K562 (cell line): ENCODE data around the gene POU4F3. TPM values are rescaled to one million over a fixed set of nuclear protein-coding genes. Genes with fewer than 3 reads are reported as not detected.

Experiments
- ATAC-seq: fragments of 200-7000 bp; cut with Tn5 transposase; 3 replicates; pipeline ENCODE4 v1.9.1; 2020; ENCODE audit warnings: moderate library complexity
- BruUV-seq: library from RNA; stranded (reverse); fragments of 400-500 nt; replicated peaks from 2 replicates; lab custom pipeline; 2021; lab: Mats Ljungman, UMichigan
- CTCF ChIA-PET: fragments of 300-600 bp; formaldehyde crosslinking; extraction: SDS; loops from one replicate; lab custom pipeline; 2021; ENCODE audit warnings: low intra/inter-chr PET ratio; lab: Yijun Ruan, JAX
- POLR2A ChIA-PET: fragments of 300-600, 350-650 bp; sonication (Branson Sonifier 250); formaldehyde crosslinking; extraction: SDS; loops from one replicate; lab custom pipeline; 2021; ENCODE audit warnings: antibody characterized with exemption, inconsistent platforms; lab: Yijun Ruan, JAX
- DNase-seq, 4 experiments: peaks; one replicate each; pipeline versions ENCODE4 v3.0.0 to v3.0.0-alpha.2; 2011 to 2018; ENCODE audit warnings: low spot score in 3 of 4, mixed read lengths in 3 of 4; ENCODE audit errors: extremely low read depth in 1 of 4
- FAIRE-seq: peaks from 2 replicates; lab custom pipeline; 2011; peaks lifted over from hg19 to GRCh38; lab: Jason Lieb, UNC
- H2AFZ ChIP-seq: 2 replicates; pipeline ENCODE4 v1.6.0; 2011; ENCODE audit warnings: low read depth, low read length, control low read depth, inconsistent platforms
- H3K27ac ChIP-seq: fragments of 200-600 bp; 3 replicates; pipeline ENCODE4 v1.8.0; 2011; ENCODE audit warnings: low read depth, mild to moderate bottlenecking, control low read depth, inconsistent platforms, low read length, moderate library complexity, mixed read lengths; ENCODE audit errors: extremely low read depth
- H3K27me3 ChIP-seq, 2 experiments: fragments of 300-600 bp in 1 of 2; 2 replicates in 1 of 2; 3 replicates in 1 of 2; pipeline versions ENCODE4 v1.6.0 to v1.8.0; 2011; ENCODE audit warnings: inconsistent platforms in 2 of 2, low read length in 2 of 2, mild to moderate bottlenecking in 1 of 2, mixed read lengths in 1 of 2, moderate library complexity in 1 of 2; ENCODE audit not compliant: control insufficient read depth in 2 of 2, insufficient read depth in 2 of 2
- H3K36me3 ChIP-seq: fragments of 300-600 bp; 3 replicates; pipeline ENCODE4 v1.8.0; 2011; ENCODE audit warnings: mild to moderate bottlenecking, low read length, inconsistent platforms; ENCODE audit not compliant: control insufficient read depth, insufficient read depth
- H3K4me1 ChIP-seq, 2 experiments: fragments of 200-600 bp in 1 of 2; replicated peaks in 1 of 2; 2 replicates in 1 of 2; 3 replicates in 1 of 2; pipeline versions ENCODE4 v1.5.1 to v1.8.0; 2011; ENCODE audit warnings: inconsistent platforms in 2 of 2, low read length in 2 of 2, mild to moderate bottlenecking in 1 of 2, mixed read lengths in 1 of 2, moderate library complexity in 1 of 2; ENCODE audit not compliant: control insufficient read depth in 2 of 2, insufficient read depth in 2 of 2
- H3K4me2 ChIP-seq: 2 replicates; pipeline ENCODE4 v1.6.1; 2011; ENCODE audit warnings: low read length, control low read depth, inconsistent platforms, mixed read lengths; ENCODE audit not compliant: insufficient read depth
- H3K4me3 ChIP-seq: fragments of 200-600 bp; sonication (generic), shearing (Covaris generic); 2 replicates; pipeline ENCODE4 v1.5.1; 2016; ENCODE audit warnings: control low read depth, inconsistent platforms
- H3K79me2 ChIP-seq: fragments of 200-600 bp; 3 replicates; pipeline ENCODE4 v1.8.0; 2011; ENCODE audit warnings: low read length, inconsistent platforms; ENCODE audit not compliant: control insufficient read depth, insufficient read depth
- H3K9ac ChIP-seq, 2 experiments: 2 replicates each; pipeline versions ENCODE4 v1.6.0 to v1.6.1; 2011; ENCODE audit warnings: low read depth in 2 of 2, low read length in 2 of 2, control low read depth in 1 of 2, inconsistent platforms in 1 of 2, mild to moderate bottlenecking in 1 of 2, mixed read lengths in 1 of 2; ENCODE audit not compliant: insufficient read depth in 1 of 2
- H3K9me1 ChIP-seq: one replicate; pipeline ENCODE4 v1.6.0; 2011; ENCODE audit warnings: inconsistent platforms, mild to moderate bottlenecking, low read length, moderate library complexity; ENCODE audit not compliant: control insufficient read depth, insufficient read depth
- H3K9me3 ChIP-seq: replicated peaks from 2 replicates; pipeline ENCODE4 v1.5.1; 2011; ENCODE audit warnings: low read depth, low read length, inconsistent platforms; ENCODE audit not compliant: control insufficient read depth, insufficient read depth
- H4K20me1 ChIP-seq: replicated peaks from 2 replicates; pipeline ENCODE4 v1.6.1; 2011; ENCODE audit warnings: low read length, inconsistent platforms, mixed read lengths; ENCODE audit not compliant: control insufficient read depth, insufficient read depth
- ARNT ChIP-seq, 2 experiments: fragments of 450-650 bp; IDR thresholded peaks; 2 replicates each; pipeline ENCODE4 v1.6.1; 2016; ENCODE audit warnings: mild to moderate bottlenecking in 1 of 2
- BRCA1 ChIP-seq, 2 experiments: fragments of 450-650 bp in 1 of 2; sonication (generic) in 1 of 2; formaldehyde crosslinking in 1 of 2; IDR thresholded peaks; 2 replicates each; pipeline versions ENCODE4 v1.5.0 to v1.6.1; 2017 to 2020; ENCODE audit warnings: mild to moderate bottlenecking in 1 of 2, missing genetic modification reagents in 1 of 2
- FUS ChIP-seq: fragments of 200-400 bp; formaldehyde crosslinking; optimal IDR thresholded peaks from 2 replicates; pipeline ENCODE3; 2017; ENCODE audit warnings: low read depth, low read length
- NR2C1 ChIP-seq, 2 experiments: fragments of 450-650 bp; IDR thresholded peaks; 2 replicates each; pipeline ENCODE4 v1.6.1; 2017; ENCODE audit warnings: mild to moderate bottlenecking in 2 of 2, antibody characterized with exemption in 1 of 2, inconsistent platforms in 1 of 2, missing compliant biosample characterization in 1 of 2, missing genetic modification characterization in 1 of 2
- SNRNP70 ChIP-seq: fragments of 200-400 bp; formaldehyde crosslinking; optimal IDR thresholded peaks from 2 replicates; pipeline ENCODE3; 2017; ENCODE audit warnings: low read depth, low read length
- SOX6 ChIP-seq: fragments of 450-650 bp; IDR thresholded peaks from 2 replicates; pipeline ENCODE4 v1.6.1; 2014; ENCODE audit warnings: mild to moderate bottlenecking
- ZNF23 ChIP-seq: fragments of 250-450 bp; sonication (Bioruptor Pico); IDR thresholded peaks from 2 replicates; pipeline ENCODE4 v1.4.0; 2020; ENCODE audit warnings: mild to moderate bottlenecking
- WGBS: fragments of 100-300 bp; shearing (Covaris generic); methylation state at CpG from one replicate; pipeline ENCODE4 v1.1.6; 2016; ENCODE audit warnings: low coverage, mixed read lengths; ENCODE audit not compliant: insufficient coverage; ENCODE audit errors: missing lambda C conversion rate; 5-methylcytosine and 5-hydroxymethylcytosine counted together
- in situ Hi-C: fragments of 300-500 bp; cut with MboI; formaldehyde crosslinking; loops from 4 replicates; pipeline ENCODE4 v1.15.0; 2018; ENCODE audit warnings: inconsistent platforms, mixed read lengths
- intact Hi-C: fragments of 100-400 bp; cut with micrococcal nuclease; formaldehyde crosslinking; loops from 2 replicates; pipeline ENCODE4 v1.14.2; 2022
- polyA plus RNA-seq, 8 experiments: library from polyadenylated mRNA; depleted of rRNA in 4 of 8; stranded (reverse) in 5 of 8; unstranded in 3 of 8; fragments of >200 nt; fragmentation: Nextera tagmentation in 2 of 8; fragmentation: Illumina TruSeq in 1 of 8; extraction: Ambion mirVana in 2 of 8; extraction: Trizol in 1 of 8; gene quantifications; 2 replicates each; pipeline versions ENCODE4 v1.2.1 to v1.2.3, GENCODE V29; 2011 to 2014; ENCODE audit warnings: inconsistent platforms in 1 of 8, missing spikeins in 1 of 8
- total RNA-seq, 7 experiments: library from RNA; depleted of rRNA in 6 of 7; stranded (reverse); fragments of >200 nt in 6 of 7; fragmentation: Illumina TruSeq in 2 of 7; extraction: Trizol in 2 of 7; gene quantifications; 2 replicates each; pipeline versions ENCODE4 v1.2.1 to v1.2.3, GENCODE V29; 2011 to 2021; ENCODE audit warnings: low replicate concordance in 1 of 7
- TF ChIP-seq, protein P1 (sequence below): sonication (generic); formaldehyde crosslinking; IDR thresholded peaks from 2 replicates; pipeline ENCODE4 v1.8.0; 2023; ENCODE audit warnings: missing genetic modification reagents, mild to moderate bottlenecking, borderline replicate concordance

Gene POU4F3
- total and polyA plus RNA-seq, 9 of the 15 experiments (the other 6 are each of a cell fraction or from before 2014, with no cell fraction given): 0.04 to 0.13 (median 0.07) TPM; not detected in 6

DNA sequence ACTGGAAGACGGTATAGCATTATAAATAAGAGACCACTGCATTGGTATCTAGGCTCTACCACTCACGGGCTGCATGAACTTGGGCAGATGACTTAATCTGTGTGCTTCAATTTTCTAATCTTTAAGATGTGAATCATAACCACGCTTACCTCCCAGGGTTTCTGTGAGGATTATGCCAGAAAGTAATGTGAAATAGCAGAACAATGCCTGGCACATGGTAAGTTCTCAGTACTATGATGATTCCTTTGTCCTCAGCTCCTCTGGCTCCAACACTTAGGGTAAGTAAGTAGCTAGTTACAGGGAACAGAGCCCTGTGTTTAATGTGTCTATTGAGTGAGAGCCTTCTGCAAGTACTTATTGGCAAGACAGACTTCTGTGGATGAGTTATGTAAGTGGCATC is 31.1 kb downstream of the POU4F3 start:
- no peaks in the 10 kb centered on the region for H4K20me1 ChIP-seq
- intact Hi-C loops (no loop called here), in situ Hi-C loops (no loop called here)
- DNase-seq (no peak), FAIRE-seq (no peak), ATAC-seq (no peak)
- H3K4me3 ChIP-seq: no peak overlapping the region
- H3K9me3 ChIP-seq: no peaks in the 10 kb centered on the region
- peaks cover 10 to 14% of the 10 kb centered on the region in 2 experiments for H3K27me3 ChIP-seq
- no peaks in the 10 kb centered on the region for H3K79me2 ChIP-seq
- no peak overlapping the region for H2AFZ ChIP-seq
- 0% methylated on average over 3 of the region's 3 CpGs for WGBS
- H3K4me1 ChIP-seq: no peaks in the 10 kb centered on the region
- no peak overlapping the region for H3K27ac ChIP-seq
- no TSS peak for BruUV-seq
- no peak overlapping the region for H3K9ac ChIP-seq
- CTCF ChIA-PET: no interaction called here
- no peaks in the 10 kb centered on the region for H3K36me3 ChIP-seq
- POLR2A ChIA-PET: interaction anchor here (0.9 kb wide), 1 partner anchor 18 kb away, joined by 3 read pairs; no protein-coding TSS in a partner anchor
- no peaks in the 10 kb centered on the region for H3K9me1 ChIP-seq
- H3K4me2 ChIP-seq: no peak overlapping the region
- TF ChIP-seq BRCA1 (IDR thresholded peaks at IDR 0.05) (no peak), BRCA1 (CRISPR knock-in tag; IDR thresholded peaks at IDR 0.05) (no peak), ZNF23 (CRISPR knock-in tag) (no peak), SNRNP70 (no peak), FUS (no peak), ARNT (IDR thresholded peaks at IDR 0.05) (no peak), NR2C1 (IDR thresholded peaks at IDR 0.05) (no peak), NR2C1 (tag; IDR thresholded peaks at IDR 0.05) (no peak), SOX6 (no peak)
- TF ChIP-seq, protein P1, sequence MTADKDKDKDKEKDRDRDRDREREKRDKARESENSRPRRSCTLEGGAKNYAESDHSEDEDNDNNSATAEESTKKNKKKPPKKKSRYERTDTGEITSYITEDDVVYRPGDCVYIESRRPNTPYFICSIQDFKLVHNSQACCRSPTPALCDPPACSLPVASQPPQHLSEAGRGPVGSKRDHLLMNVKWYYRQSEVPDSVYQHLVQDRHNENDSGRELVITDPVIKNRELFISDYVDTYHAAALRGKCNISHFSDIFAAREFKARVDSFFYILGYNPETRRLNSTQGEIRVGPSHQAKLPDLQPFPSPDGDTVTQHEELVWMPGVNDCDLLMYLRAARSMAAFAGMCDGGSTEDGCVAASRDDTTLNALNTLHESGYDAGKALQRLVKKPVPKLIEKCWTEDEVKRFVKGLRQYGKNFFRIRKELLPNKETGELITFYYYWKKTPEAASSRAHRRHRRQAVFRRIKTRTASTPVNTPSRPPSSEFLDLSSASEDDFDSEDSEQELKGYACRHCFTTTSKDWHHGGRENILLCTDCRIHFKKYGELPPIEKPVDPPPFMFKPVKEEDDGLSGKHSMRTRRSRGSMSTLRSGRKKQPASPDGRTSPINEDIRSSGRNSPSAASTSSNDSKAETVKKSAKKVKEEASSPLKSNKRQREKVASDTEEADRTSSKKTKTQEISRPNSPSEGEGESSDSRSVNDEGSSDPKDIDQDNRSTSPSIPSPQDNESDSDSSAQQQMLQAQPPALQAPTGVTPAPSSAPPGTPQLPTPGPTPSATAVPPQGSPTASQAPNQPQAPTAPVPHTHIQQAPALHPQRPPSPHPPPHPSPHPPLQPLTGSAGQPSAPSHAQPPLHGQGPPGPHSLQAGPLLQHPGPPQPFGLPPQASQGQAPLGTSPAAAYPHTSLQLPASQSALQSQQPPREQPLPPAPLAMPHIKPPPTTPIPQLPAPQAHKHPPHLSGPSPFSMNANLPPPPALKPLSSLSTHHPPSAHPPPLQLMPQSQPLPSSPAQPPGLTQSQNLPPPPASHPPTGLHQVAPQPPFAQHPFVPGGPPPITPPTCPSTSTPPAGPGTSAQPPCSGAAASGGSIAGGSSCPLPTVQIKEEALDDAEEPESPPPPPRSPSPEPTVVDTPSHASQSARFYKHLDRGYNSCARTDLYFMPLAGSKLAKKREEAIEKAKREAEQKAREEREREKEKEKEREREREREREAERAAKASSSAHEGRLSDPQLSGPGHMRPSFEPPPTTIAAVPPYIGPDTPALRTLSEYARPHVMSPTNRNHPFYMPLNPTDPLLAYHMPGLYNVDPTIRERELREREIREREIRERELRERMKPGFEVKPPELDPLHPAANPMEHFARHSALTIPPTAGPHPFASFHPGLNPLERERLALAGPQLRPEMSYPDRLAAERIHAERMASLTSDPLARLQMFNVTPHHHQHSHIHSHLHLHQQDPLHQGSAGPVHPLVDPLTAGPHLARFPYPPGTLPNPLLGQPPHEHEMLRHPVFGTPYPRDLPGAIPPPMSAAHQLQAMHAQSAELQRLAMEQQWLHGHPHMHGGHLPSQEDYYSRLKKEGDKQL: no peak
